Measurements from ENCODE around the gene ABCC5. TPM values are rescaled to one million over a fixed set of nuclear protein-coding genes. Genes with fewer than 3 reads are reported as not detected.
A peak's percentile ranks its signal among the peaks of the same experiment; 100 is the strongest.

ABCC5 gene
- total RNA-seq, 1 experiment from 2014 or later, result 35.1 TPM

DNA sequence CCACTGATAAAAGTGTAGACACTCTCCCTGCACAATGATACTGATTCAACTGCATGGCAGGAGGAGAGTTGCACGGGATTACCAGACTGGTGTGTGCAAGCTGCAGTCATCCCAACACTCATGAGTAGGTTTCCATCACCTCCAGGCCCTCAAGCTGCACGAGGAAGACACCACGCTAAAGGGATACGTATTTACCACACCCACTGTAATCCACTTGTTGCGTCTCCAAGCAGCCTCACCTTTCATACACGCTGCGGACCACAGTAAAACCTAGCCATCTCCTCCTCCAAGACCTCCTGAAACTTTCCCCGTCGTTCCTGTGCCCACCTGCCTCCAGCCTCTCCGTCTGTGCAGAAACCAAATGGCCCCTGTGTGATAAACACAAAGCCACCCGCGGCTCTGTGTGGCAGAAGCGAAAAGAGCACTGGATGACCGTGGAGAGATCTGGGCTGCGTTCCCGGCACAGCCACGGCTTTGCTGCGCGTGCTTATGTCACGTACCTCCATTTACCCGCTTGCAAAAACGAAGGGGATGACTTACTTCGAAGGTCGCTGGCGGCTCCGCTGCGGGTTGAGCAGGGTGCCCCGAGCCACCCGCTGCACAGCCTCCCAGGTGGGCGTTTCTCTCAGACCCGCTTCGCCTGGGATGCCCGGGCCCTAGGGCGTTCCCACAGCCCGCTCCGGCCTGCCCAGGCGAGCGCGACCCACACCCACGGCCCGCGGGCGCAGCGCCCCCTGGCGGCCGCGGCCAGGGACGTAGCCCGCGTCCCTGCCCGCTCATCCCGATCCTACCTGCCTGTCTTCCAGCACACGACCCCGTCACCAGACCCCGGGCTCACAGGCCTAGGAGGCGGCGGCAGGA is 643 bp downstream of the ABCC5 start:
- intact Hi-C loops (cut with micrococcal nuclease; ENCODE audit: unreplicated experiment) (loop anchor here (1.0 kb wide), 1 partner anchor 122 kb away; no protein-coding TSS in a partner anchor), in situ Hi-C loops (cut with HindIII; ENCODE audit: low pct_unique_long_range_greater_than_20kb, low sequenced_read_pairs) (no loop called here)
- ChIA-PET POLR2A (no interaction called here), CTCF (interaction anchor here (0.7 to 2.5 kb wide), 3 partner anchors 10 to 122 kb away, joined by 3 to 11 read pairs (median 6); no protein-coding TSS in a partner anchor)
- no peaks in the 10 kb centered on the region for H3K9me3 ChIP-seq (ENCODE audit: control insufficient read depth, insufficient read depth, low read depth, low read length)
- peaks cover 3% of the 10 kb centered on the region; the same call in 1 of the 2 replicates for H3K36me3 ChIP-seq (ENCODE audit: control insufficient read depth, insufficient read depth, low read length)
- ATAC-seq, result peak; percentile 94
- H3K27ac ChIP-seq (ENCODE audit: low read length), result peak overlapping the region; percentile 80
- BruUV-seq (replicated peaks), result no TSS peak
- peak overlapping the region; percentile 73 to 96 for H3K4me3 ChIP-seq (ENCODE audit: low read depth in 2 of 2, low read length in 2 of 2)
- DNase-seq (ENCODE audit: low read depth, low spot score), result no peak
- TF ChIP-seq POLR2AphosphoS5 (IDR thresholded peaks at IDR 0.05; ENCODE audit: low read depth, low read length), result no peak
- TF ChIP-seq, protein P1, sequence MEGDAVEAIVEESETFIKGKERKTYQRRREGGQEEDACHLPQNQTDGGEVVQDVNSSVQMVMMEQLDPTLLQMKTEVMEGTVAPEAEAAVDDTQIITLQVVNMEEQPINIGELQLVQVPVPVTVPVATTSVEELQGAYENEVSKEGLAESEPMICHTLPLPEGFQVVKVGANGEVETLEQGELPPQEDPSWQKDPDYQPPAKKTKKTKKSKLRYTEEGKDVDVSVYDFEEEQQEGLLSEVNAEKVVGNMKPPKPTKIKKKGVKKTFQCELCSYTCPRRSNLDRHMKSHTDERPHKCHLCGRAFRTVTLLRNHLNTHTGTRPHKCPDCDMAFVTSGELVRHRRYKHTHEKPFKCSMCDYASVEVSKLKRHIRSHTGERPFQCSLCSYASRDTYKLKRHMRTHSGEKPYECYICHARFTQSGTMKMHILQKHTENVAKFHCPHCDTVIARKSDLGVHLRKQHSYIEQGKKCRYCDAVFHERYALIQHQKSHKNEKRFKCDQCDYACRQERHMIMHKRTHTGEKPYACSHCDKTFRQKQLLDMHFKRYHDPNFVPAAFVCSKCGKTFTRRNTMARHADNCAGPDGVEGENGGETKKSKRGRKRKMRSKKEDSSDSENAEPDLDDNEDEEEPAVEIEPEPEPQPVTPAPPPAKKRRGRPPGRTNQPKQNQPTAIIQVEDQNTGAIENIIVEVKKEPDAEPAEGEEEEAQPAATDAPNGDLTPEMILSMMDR (IDR thresholded peaks at IDR 0.05), result peak; percentile 100
- H3K27me3 ChIP-seq (ENCODE audit: control insufficient read depth, insufficient read depth, low read length), result no peaks in the 10 kb centered on the region
- H3K4me1 ChIP-seq (ENCODE audit: control insufficient read depth, insufficient read depth, low read length), result peaks cover 19% of the 10 kb centered on the region

DNA sequence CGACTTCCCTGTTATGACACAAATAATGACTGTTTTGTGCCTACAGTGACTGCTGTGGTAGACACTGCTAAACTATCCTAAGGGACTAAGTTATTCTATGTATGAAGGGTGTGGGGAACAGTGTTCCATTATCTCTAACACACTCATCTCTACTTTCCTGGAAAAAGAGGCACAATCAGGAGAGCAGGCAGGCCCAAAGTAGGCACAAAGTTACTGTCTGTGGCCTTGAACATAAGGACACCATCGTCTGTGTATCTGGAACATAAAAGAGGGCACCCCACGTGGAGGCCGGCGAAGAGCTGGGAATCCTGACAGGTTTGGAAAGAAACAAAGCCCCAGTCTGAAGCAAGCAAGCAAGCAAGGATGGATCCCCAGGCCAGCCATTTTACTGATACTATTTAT is 1.5 kb downstream of the ABCC5 start:
- ChIA-PET CTCF (interaction anchor here (2.5 kb wide), 1 partner anchor 120 kb away, joined by 11 read pairs; no protein-coding TSS in a partner anchor), POLR2A (no interaction called here)
- TF ChIP-seq POLR2AphosphoS5 (IDR thresholded peaks at IDR 0.05; ENCODE audit: low read depth, low read length) (no peak), SIN3A (IDR thresholded peaks at IDR 0.05; ENCODE audit: borderline replicate concordance, insufficient read depth, low read depth, low read length) (no peak), TCF7L2 (IDR thresholded peaks at IDR 0.05; ENCODE audit: low read depth, low read length) (no peak)
- TF ChIP-seq, protein P1 (IDR thresholded peaks at IDR 0.05), result no peak
- TF ChIP-seq, protein P2, sequence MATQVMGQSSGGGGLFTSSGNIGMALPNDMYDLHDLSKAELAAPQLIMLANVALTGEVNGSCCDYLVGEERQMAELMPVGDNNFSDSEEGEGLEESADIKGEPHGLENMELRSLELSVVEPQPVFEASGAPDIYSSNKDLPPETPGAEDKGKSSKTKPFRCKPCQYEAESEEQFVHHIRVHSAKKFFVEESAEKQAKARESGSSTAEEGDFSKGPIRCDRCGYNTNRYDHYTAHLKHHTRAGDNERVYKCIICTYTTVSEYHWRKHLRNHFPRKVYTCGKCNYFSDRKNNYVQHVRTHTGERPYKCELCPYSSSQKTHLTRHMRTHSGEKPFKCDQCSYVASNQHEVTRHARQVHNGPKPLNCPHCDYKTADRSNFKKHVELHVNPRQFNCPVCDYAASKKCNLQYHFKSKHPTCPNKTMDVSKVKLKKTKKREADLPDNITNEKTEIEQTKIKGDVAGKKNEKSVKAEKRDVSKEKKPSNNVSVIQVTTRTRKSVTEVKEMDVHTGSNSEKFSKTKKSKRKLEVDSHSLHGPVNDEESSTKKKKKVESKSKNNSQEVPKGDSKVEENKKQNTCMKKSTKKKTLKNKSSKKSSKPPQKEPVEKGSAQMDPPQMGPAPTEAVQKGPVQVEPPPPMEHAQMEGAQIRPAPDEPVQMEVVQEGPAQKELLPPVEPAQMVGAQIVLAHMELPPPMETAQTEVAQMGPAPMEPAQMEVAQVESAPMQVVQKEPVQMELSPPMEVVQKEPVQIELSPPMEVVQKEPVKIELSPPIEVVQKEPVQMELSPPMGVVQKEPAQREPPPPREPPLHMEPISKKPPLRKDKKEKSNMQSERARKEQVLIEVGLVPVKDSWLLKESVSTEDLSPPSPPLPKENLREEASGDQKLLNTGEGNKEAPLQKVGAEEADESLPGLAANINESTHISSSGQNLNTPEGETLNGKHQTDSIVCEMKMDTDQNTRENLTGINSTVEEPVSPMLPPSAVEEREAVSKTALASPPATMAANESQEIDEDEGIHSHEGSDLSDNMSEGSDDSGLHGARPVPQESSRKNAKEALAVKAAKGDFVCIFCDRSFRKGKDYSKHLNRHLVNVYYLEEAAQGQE (IDR thresholded peaks at IDR 0.05; ENCODE audit: insufficient read depth in 1 of 2, low read depth in 2 of 2, low read length in 1 of 2), result no peak
- no TSS peak for BruUV-seq (replicated peaks)
- Histone ChIP-seq H3K9me3 (ENCODE audit: control insufficient read depth, insufficient read depth, low read depth, low read length) (no peaks in the 10 kb centered on the region), H3K4me3 (ENCODE audit: low read depth in 2 of 2, low read length in 2 of 2) (peak overlapping the region in 1 of 2 experiments; percentile 73; a peak in 3 of 4 replicates), H3K4me1 (ENCODE audit: control insufficient read depth, insufficient read depth, low read length) (peaks cover 19% of the 10 kb centered on the region), H3K27ac (ENCODE audit: low read length) (peak overlapping the region; percentile 45; the same call in 1 of the 2 replicates), H3K36me3 (ENCODE audit: control insufficient read depth, insufficient read depth, low read length) (peaks cover 3% of the 10 kb centered on the region; the same call in 1 of the 2 replicates), H3K27me3 (ENCODE audit: control insufficient read depth, insufficient read depth, low read length) (no peaks in the 10 kb centered on the region)
- DNase-seq (ENCODE audit: low read depth, low spot score) (no peak), ATAC-seq (no peak)
- in situ Hi-C loops (cut with HindIII; ENCODE audit: low pct_unique_long_range_greater_than_20kb, low sequenced_read_pairs), result no loop called here
- intact Hi-C loops (cut with micrococcal nuclease; ENCODE audit: unreplicated experiment), result no loop called here
